ENCODE measurements around the gene ATP6V0E1. TPM values are rescaled to one million over a fixed set of nuclear protein-coding genes. Genes with fewer than 3 reads are reported as not detected.
"Not testable (repeated sequence)": the region's sequence is repeated elsewhere in the genome, so short reads cannot be mapped to it uniquely, and the experiment has no call there.

Gene ATP6V0E1
- total RNA-seq, 1 experiment from 2014 or later = 216 TPM

- H3K27ac Mint-ChIP-seq (ENCODE audit: unreplicated experiment) = no peak overlapping the region
- ChIA-PET POLR2A (no interaction called here), CTCF (no interaction called here)
- TF ChIP-seq CTCF (IDR thresholded peaks at IDR 0.05; ENCODE audit: insufficient read depth in 1 of 2, low read depth in 1 of 2, low read length in 1 of 2, severe bottlenecking in 1 of 2, unreplicated experiment in 1 of 2) = no peak
- H3K27me3 ChIP-seq (replicated peaks; ENCODE audit: control insufficient read depth, insufficient read depth, low read length) = no peaks in the 10 kb centered on the region
- no peaks in the 10 kb centered on the region for H3K9me3 ChIP-seq
- peaks cover 3% of the 10 kb centered on the region for H3K4me1 Mint-ChIP-seq (ENCODE audit: low read depth, unreplicated experiment)
- H3K9me3 Mint-ChIP-seq (ENCODE audit: unreplicated experiment) = no peaks in the 10 kb centered on the region
- H3K36me3 ChIP-seq (ENCODE audit: control insufficient read depth, insufficient read depth, low read length) = no peaks in the 10 kb centered on the region
- no peak overlapping the region for H3K4me3 Mint-ChIP-seq (ENCODE audit: unreplicated experiment)
- no peaks in the 10 kb centered on the region for H3K27me3 Mint-ChIP-seq (ENCODE audit: insufficient read depth, unreplicated experiment)
- peaks cover 15% of the 10 kb centered on the region for H3K36me3 Mint-ChIP-seq (ENCODE audit: insufficient read depth, unreplicated experiment)
- peak in 1 of 2 experiments; percentile 1 for DNase-seq
- intact Hi-C loops (cut with micrococcal nuclease; ENCODE audit: unreplicated experiment) = no loop called here
- no peak overlapping the region for H3K4me3 ChIP-seq (ENCODE audit: low read depth, low read length)
- BruUV-seq (replicated peaks) = no TSS peak
- H3K4me1 ChIP-seq = peaks cover 25% of the 10 kb centered on the region
Observed at GRCh38 chr5:173029499-173029921, 45.9 kb downstream of the ATP6V0E1 start.

GRCh38 chr5:173032096-173032495, 48.5 kb downstream of the ATP6V0E1 start:
- not testable (repeated sequence) for BruUV-seq (replicated peaks)

GRCh38 chr5:173032730-173033129, 49.2 kb downstream of the ATP6V0E1 start:
- CTCF ChIA-PET = no interaction called here
- no peak for TF ChIP-seq CTCF (IDR thresholded peaks at IDR 0.05; ENCODE audit: insufficient read depth in 1 of 2, low read depth in 1 of 2, low read length in 1 of 2, severe bottlenecking in 1 of 2, unreplicated experiment in 1 of 2)
- intact Hi-C loops (cut with micrococcal nuclease; ENCODE audit: unreplicated experiment) = no loop called here
- Histone ChIP-seq H3K4me1 (peaks cover 23% of the 10 kb centered on the region), H3K4me3 (ENCODE audit: low read depth, low read length) (no peak overlapping the region), H3K36me3 (ENCODE audit: control insufficient read depth, insufficient read depth, low read length) (no peaks in the 10 kb centered on the region), H3K27me3 (replicated peaks; ENCODE audit: control insufficient read depth, insufficient read depth, low read length) (no peaks in the 10 kb centered on the region), H3K9me3 (no peaks in the 10 kb centered on the region)
- Mint-ChIP-seq H3K4me1 (ENCODE audit: low read depth, unreplicated experiment) (peaks cover 9% of the 10 kb centered on the region), H3K4me3 (ENCODE audit: unreplicated experiment) (no peak overlapping the region), H3K27ac (ENCODE audit: unreplicated experiment) (no peak overlapping the region), H3K27me3 (ENCODE audit: insufficient read depth, unreplicated experiment) (no peaks in the 10 kb centered on the region), H3K9me3 (ENCODE audit: unreplicated experiment) (no peaks in the 10 kb centered on the region), H3K36me3 (ENCODE audit: insufficient read depth, unreplicated experiment) (peaks cover 43% of the 10 kb centered on the region)
- no TSS peak for BruUV-seq (replicated peaks)
- POLR2A ChIA-PET = no interaction called here
- DNase-seq = no peak

More at GRCh38 chr5:173032096-173032495, 48.5 kb downstream of the ATP6V0E1 start:
- H3K27me3 Mint-ChIP-seq (ENCODE audit: insufficient read depth, unreplicated experiment); H3K36me3 ChIP-seq (ENCODE audit: control insufficient read depth, insufficient read depth, low read length); DNase-seq; H3K4me3 ChIP-seq (ENCODE audit: low read depth, low read length); H3K27me3 ChIP-seq (replicated peaks; ENCODE audit: control insufficient read depth, insufficient read depth, low read length); H3K27ac Mint-ChIP-seq (ENCODE audit: unreplicated experiment); H3K9me3 Mint-ChIP-seq (ENCODE audit: unreplicated experiment); H3K4me1 Mint-ChIP-seq (ENCODE audit: low read depth, unreplicated experiment); POLR2A ChIA-PET; H3K9me3 ChIP-seq; intact Hi-C loops (cut with micrococcal nuclease; ENCODE audit: unreplicated experiment); CTCF ChIA-PET; H3K4me3 Mint-ChIP-seq (ENCODE audit: unreplicated experiment): not testable (repeated sequence)
- peaks cover 25% of the 10 kb centered on the region for H3K4me1 ChIP-seq
- peaks cover 37% of the 10 kb centered on the region for H3K36me3 Mint-ChIP-seq (ENCODE audit: insufficient read depth, unreplicated experiment)

GRCh38 chr5:173033923-173034322, 50.4 kb downstream of the ATP6V0E1 start:
- peaks cover 9% of the 10 kb centered on the region for H3K4me1 Mint-ChIP-seq (ENCODE audit: low read depth, unreplicated experiment)
- ChIA-PET CTCF (no interaction called here), POLR2A (no interaction called here)
- peaks cover 47% of the 10 kb centered on the region for H3K36me3 Mint-ChIP-seq (ENCODE audit: insufficient read depth, unreplicated experiment)
- no peak for DNase-seq
- no peak overlapping the region for H3K27ac Mint-ChIP-seq (ENCODE audit: unreplicated experiment)
- H3K4me3 ChIP-seq (ENCODE audit: low read depth, low read length) = no peak overlapping the region
- BruUV-seq (replicated peaks) = no TSS peak
- intact Hi-C loops (cut with micrococcal nuclease; ENCODE audit: unreplicated experiment) = no loop called here
- no peaks in the 10 kb centered on the region for H3K27me3 Mint-ChIP-seq (ENCODE audit: insufficient read depth, unreplicated experiment)
- TF ChIP-seq CTCF (IDR thresholded peaks at IDR 0.05; ENCODE audit: insufficient read depth in 1 of 2, low read depth in 1 of 2, low read length in 1 of 2, severe bottlenecking in 1 of 2, unreplicated experiment in 1 of 2) = no peak
- H3K9me3 ChIP-seq = peaks cover 5% of the 10 kb centered on the region; the same call in 1 of the 2 replicates
- H3K4me1 ChIP-seq = peaks cover 11% of the 10 kb centered on the region
- no peaks in the 10 kb centered on the region for H3K27me3 ChIP-seq (replicated peaks; ENCODE audit: control insufficient read depth, insufficient read depth, low read length)
- no peak overlapping the region for H3K4me3 Mint-ChIP-seq (ENCODE audit: unreplicated experiment)
- no peaks in the 10 kb centered on the region for H3K36me3 ChIP-seq (ENCODE audit: control insufficient read depth, insufficient read depth, low read length)
- H3K9me3 Mint-ChIP-seq (ENCODE audit: unreplicated experiment) = no peaks in the 10 kb centered on the region
